OCI-LY3 (cell line): ENCODE measurements around the gene SERTAD1.
A peak's percentile ranks its signal among the peaks of the same experiment; 100 is the strongest.
"Not testable (repeated sequence)": the region's sequence is repeated elsewhere in the genome, so short reads cannot be mapped to it uniquely, and the experiment has no call there.

ENCODE experiments used
- H2AFZ ChIP-seq: fragments of 200-600, 300-600 bp; shearing (Covaris generic); 2 replicates; pipeline ENCODE4 v1.6.0; 2014; ENCODE audit warnings: antibody characterized with exemption, low read depth, low read length
- H3K27ac ChIP-seq: fragments of 200-600, 300-600 bp; sonication (generic); 2 replicates; pipeline ENCODE4 v1.5.1; 2014; ENCODE audit warnings: mild to moderate bottlenecking, low read length, moderate library complexity, mixed read lengths
- H3K27me3 ChIP-seq: fragments of 200-600, 300-600 bp; sonication (generic); 2 replicates; pipeline ENCODE4 v1.6.1; 2014; ENCODE audit warnings: low read depth, low read length, mixed read lengths
- H3K36me3 ChIP-seq: fragments of 200-600, 300-600 bp; sonication (generic); replicated peaks from 2 replicates; pipeline ENCODE3; 2014; ENCODE audit warnings: low read depth, low read length, mixed read lengths
- H3K4me1 ChIP-seq: fragments of 300-600, 200-600 bp; sonication (generic); 2 replicates; pipeline ENCODE4 v1.6.1; 2014; ENCODE audit warnings: low read length, mixed read lengths
- H3K4me2 ChIP-seq: fragments of 200-600, 300-600 bp; sonication (generic); 2 replicates; pipeline ENCODE4 v1.6.1; 2014; ENCODE audit warnings: low read length, mixed read lengths
- H3K4me3 ChIP-seq: fragments of 300-600, 200-600 bp; sonication (generic); 2 replicates; pipeline ENCODE4 v1.5.1; 2014; ENCODE audit warnings: antibody characterized with exemption, mild to moderate bottlenecking, low read length, moderate library complexity
- H3K79me2 ChIP-seq: fragments of 300-600, 200-600 bp; shearing (Covaris generic); 2 replicates; pipeline ENCODE4 v1.6.1; 2014; ENCODE audit warnings: mild to moderate bottlenecking, low read length, mixed read lengths
- H3K9ac ChIP-seq: fragments of 300-600, 200-600 bp; shearing (Covaris generic); 2 replicates; pipeline ENCODE4 v1.6.0; 2014; ENCODE audit warnings: mild to moderate bottlenecking, low read length, moderate library complexity
- H3K9me3 ChIP-seq: fragments of 200-600, 300-600 bp; shearing (Covaris generic); 2 replicates; pipeline ENCODE4 v1.6.1; 2014; ENCODE audit warnings: low read length, mixed read lengths; ENCODE audit not compliant: insufficient read depth
- H4K20me1 ChIP-seq: fragments of 200-600, 300-600 bp; sonication (generic); 2 replicates; pipeline ENCODE4 v1.6.1; 2016; ENCODE audit warnings: low read length, mixed read lengths; ENCODE audit not compliant: insufficient read depth
- EZH2phosphoT487 ChIP-seq: fragments of 200-600 bp; shearing (Covaris generic); IDR thresholded peaks from 2 replicates; pipeline ENCODE4 v1.6.1; 2018; ENCODE audit warnings: antibody characterized with exemption, mixed run types, low read depth
- TF ChIP-seq, protein P1 (sequence below): fragments of 200-600, 300-600 bp; sonication (generic); IDR thresholded peaks from 2 replicates; pipeline ENCODE4 v1.5.1; 2014; ENCODE audit warnings: antibody characterized with exemption, low read length, low read depth

The SERTAD1 gene

DNA sequence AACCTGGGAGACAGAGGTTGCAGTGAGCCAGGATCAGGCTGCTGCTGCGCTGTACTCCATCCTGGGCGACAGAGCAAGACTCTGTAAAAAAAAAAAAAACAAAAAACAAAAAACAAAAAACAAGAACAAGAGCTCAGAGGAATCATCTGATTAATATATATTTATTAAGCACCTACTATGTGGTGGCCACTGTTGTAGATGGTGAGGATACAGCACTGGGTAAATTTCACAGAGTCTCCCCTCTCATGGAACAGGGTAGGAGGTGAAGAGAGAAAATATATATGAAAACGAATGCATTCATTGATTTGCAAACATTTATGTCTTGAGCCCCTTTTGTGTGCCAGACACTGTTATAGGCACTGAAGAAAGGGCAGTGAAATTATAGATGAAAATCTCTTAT lies 5.9 kb upstream of the SERTAD1 start:
- Histone ChIP-seq H3K4me2 (no peak overlapping the region), H3K36me3 (no peaks in the 10 kb centered on the region), H3K79me2 (no peaks in the 10 kb centered on the region), H3K9me3 (no peaks in the 10 kb centered on the region), H3K27ac (no peak overlapping the region), H3K27me3 (no peaks in the 10 kb centered on the region), H3K4me1 (peaks cover 34% of the 10 kb centered on the region), H2AFZ (no peak overlapping the region), H4K20me1 (no peaks in the 10 kb centered on the region), H3K9ac (no peak overlapping the region), H3K4me3 (no peak overlapping the region)
- TF ChIP-seq EZH2phosphoT487 = no peak
- TF ChIP-seq, protein P1, sequence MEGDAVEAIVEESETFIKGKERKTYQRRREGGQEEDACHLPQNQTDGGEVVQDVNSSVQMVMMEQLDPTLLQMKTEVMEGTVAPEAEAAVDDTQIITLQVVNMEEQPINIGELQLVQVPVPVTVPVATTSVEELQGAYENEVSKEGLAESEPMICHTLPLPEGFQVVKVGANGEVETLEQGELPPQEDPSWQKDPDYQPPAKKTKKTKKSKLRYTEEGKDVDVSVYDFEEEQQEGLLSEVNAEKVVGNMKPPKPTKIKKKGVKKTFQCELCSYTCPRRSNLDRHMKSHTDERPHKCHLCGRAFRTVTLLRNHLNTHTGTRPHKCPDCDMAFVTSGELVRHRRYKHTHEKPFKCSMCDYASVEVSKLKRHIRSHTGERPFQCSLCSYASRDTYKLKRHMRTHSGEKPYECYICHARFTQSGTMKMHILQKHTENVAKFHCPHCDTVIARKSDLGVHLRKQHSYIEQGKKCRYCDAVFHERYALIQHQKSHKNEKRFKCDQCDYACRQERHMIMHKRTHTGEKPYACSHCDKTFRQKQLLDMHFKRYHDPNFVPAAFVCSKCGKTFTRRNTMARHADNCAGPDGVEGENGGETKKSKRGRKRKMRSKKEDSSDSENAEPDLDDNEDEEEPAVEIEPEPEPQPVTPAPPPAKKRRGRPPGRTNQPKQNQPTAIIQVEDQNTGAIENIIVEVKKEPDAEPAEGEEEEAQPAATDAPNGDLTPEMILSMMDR = no peak

DNA sequence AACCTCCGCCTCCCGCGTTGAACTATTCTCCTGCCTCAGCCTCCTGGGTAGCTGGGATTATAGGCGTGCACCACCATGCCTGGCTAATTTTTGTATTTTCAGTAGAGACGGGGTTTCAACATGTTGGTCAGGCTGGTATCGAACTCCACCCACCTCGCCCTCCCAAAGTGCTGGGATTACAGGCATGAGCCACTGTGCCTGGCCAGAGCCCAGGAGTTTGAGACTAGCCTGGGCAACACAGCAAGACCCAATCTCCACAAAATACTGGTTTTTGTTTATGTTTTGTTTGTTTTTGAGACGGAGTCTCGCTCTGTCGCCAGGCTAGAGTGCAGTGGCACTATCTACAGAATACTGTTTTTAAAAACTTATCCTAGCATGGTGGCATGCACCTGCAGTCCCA lies 4.5 kb upstream of the SERTAD1 start:
- H3K4me2 ChIP-seq, H3K79me2 ChIP-seq, H3K9me3 ChIP-seq, H4K20me1 ChIP-seq, H3K4me3 ChIP-seq, H2AFZ ChIP-seq, H3K9ac ChIP-seq, H3K36me3 ChIP-seq, H3K27me3 ChIP-seq, H3K27ac ChIP-seq: not testable (repeated sequence)
- peaks cover 27% of the 10 kb centered on the region for H3K4me1 ChIP-seq

DNA sequence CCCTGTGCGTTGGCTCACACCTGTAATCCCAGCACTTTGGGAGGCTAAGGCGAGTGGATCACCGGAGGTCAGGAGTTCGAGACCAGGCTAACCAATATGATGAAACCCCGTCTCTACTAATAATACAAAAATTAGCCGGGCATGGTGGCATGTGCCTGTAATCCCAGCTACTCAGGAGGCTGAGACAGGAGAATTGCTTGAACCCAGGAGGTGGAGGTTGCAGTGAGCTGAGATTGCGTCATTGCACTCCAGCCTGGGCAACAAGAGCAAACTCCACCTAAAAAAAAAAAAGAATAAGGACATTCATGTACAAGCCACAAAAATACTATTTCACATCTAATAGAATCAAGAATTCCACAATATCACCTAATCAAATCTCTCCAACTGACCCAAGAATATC lies 2.4 kb upstream of the SERTAD1 start:
- H3K4me3 ChIP-seq, H3K79me2 ChIP-seq, H3K9me3 ChIP-seq, H3K9ac ChIP-seq, H3K27ac ChIP-seq, H3K27me3 ChIP-seq, H2AFZ ChIP-seq, H4K20me1 ChIP-seq, H3K36me3 ChIP-seq, H3K4me2 ChIP-seq: not testable (repeated sequence)
- H3K4me1 ChIP-seq = peaks cover 13% of the 10 kb centered on the region

DNA sequence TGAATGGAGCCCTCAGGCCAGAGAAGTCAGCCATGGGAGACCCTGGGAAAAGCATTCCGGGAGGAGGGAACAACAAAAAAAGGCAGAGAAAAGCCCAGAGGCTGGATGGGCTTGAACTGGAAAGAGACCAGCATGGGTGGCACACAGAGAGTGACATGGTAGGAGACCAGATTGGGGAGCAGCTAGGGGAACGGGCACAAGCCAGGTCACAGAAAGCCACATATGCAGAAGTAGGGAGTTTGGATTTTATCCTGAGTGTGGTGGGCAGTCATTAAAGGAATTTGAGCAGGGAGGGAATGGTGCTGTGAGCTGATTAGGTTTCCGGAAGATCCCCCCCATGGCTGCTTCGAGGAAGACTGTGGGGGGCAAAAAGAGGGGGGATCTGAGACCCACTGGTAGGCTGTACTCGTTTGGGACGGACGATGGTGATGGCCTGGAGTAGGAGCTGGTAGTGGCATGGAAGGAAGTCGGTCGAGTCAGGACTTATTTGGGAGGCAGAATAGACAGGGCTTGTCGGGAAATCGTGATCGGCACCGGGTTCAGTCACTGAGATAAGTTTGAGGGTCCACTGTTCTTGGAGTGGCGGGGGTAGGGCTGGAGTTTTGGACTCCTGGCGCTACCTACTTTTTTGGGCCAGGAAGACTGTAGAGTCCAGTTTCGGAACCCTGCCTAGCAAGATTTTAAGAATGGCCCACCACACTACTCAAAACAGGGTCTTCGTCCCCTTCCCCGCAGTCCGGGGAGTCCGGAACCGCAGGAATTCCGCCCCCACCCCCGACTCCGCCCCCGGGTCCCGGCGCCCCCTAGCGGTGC lies 949 bp downstream of the SERTAD1 start:
- TF ChIP-seq, protein P1 = no peak
- TF ChIP-seq EZH2phosphoT487 = no peak
- Histone ChIP-seq H3K27ac (peak overlapping the region; percentile 71), H4K20me1 (no peaks in the 10 kb centered on the region), H3K27me3 (no peaks in the 10 kb centered on the region), H3K36me3 (peaks cover 8% of the 10 kb centered on the region), H3K9me3 (no peaks in the 10 kb centered on the region), H3K4me1 (peaks cover 13% of the 10 kb centered on the region), H3K4me2 (peak overlapping the region; percentile 99), H3K79me2 (peaks cover 6% of the 10 kb centered on the region; the same call in 1 of the 2 replicates), H3K9ac (peak overlapping the region; percentile 90), H2AFZ (peak overlapping the region; percentile 57; the same call in 1 of the 2 replicates), H3K4me3 (peak overlapping the region; percentile 95)

DNA sequence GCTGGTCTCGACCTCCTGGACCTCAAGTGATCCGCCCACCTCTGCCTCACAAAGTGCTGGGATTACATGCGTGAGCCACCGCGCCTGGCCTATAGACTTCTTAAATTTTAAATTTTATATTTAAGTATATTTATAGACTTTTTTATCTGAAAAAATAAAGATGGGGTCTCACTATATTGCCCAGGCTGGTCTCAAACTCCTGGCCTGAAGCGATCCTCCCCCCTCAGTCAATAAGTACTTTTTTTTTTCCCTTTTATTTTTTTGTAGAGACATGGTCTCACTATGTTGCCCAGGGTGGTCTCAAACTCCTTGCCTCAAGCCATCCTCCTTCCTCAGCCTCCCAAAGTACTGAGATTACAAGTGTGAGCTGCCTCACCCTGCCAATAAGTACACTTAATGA lies 1.9 kb downstream of the SERTAD1 start:
- H3K9ac ChIP-seq = no peak overlapping the region
- peaks cover 6% of the 10 kb centered on the region; the same call in 1 of the 2 replicates for H3K79me2 ChIP-seq
- no peak overlapping the region for H2AFZ ChIP-seq
- H3K4me1 ChIP-seq = peaks cover 13% of the 10 kb centered on the region
- H3K9me3 ChIP-seq = no peaks in the 10 kb centered on the region
- H3K4me3 ChIP-seq = no peak overlapping the region
- H3K27me3 ChIP-seq = no peaks in the 10 kb centered on the region
- no peak overlapping the region for H3K4me2 ChIP-seq
- TF ChIP-seq EZH2phosphoT487 = no peak
- TF ChIP-seq, protein P1 = no peak
- no peak overlapping the region for H3K27ac ChIP-seq
- H4K20me1 ChIP-seq = no peaks in the 10 kb centered on the region
- peaks cover 8% of the 10 kb centered on the region for H3K36me3 ChIP-seq
